Measurements from ENCODE around the gene SLC23A3.

SLC23A3 gene

GRCh38 chr2:219129589-219129988 is 40.2 kb downstream of the SLC23A3 start:
- no peaks in the 10 kb centered on the region for H3K36me3 ChIP-seq (ENCODE audit: insufficient read depth, low read length)
- no peaks in the 10 kb centered on the region for H3K9me3 ChIP-seq (ENCODE audit: low read length)
- no peaks in the 10 kb centered on the region for H3K4me1 ChIP-seq (ENCODE audit: insufficient read depth, low read length)
- no peak overlapping the region for H3K4me3 ChIP-seq (ENCODE audit: low read length)
- no peak overlapping the region for H2AFZ ChIP-seq (ENCODE audit: low read depth, low read length)
- no peaks in the 10 kb centered on the region for H3K27me3 ChIP-seq (ENCODE audit: insufficient read depth, low read length)

DNA sequence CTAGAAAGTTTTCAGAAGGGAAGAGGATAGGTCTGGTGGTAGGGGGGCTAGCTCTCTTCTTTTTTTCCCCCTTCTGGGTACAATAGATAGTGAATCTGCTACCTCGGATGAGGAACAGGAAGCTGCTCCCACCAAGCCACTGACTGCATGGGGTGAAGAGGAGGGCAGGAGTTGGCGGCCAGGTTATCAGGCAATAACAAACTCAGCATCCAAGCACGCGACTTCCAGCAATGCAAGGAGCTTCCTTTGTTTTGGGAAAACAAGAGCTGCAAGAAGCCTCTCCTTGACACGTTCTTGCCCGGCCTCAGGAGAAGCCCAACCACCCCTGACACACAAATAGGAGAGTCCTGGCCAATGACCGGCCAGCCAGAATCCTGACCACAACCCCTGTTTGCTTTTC is 41.4 kb downstream of the SLC23A3 start:
- no peaks in the 10 kb centered on the region for H3K27me3 ChIP-seq (ENCODE audit: insufficient read depth, low read length)
- H3K9me3 ChIP-seq (ENCODE audit: low read length): no peaks in the 10 kb centered on the region
- H3K4me1 ChIP-seq (ENCODE audit: insufficient read depth, low read length): peaks cover under 1% of the 10 kb centered on the region
- no peak overlapping the region for H3K4me3 ChIP-seq (ENCODE audit: low read length)
- H3K36me3 ChIP-seq (ENCODE audit: insufficient read depth, low read length): no peaks in the 10 kb centered on the region
- no peak overlapping the region for H2AFZ ChIP-seq (ENCODE audit: low read depth, low read length)

GRCh38 chr2:219127037-219127635 is 42.7 kb downstream of the SLC23A3 start:
- Histone ChIP-seq H2AFZ (ENCODE audit: low read depth, low read length) (no peak overlapping the region), H3K36me3 (ENCODE audit: insufficient read depth, low read length) (no peaks in the 10 kb centered on the region), H3K9me3 (ENCODE audit: low read length) (no peaks in the 10 kb centered on the region), H3K27me3 (ENCODE audit: insufficient read depth, low read length) (no peaks in the 10 kb centered on the region), H3K4me1 (ENCODE audit: insufficient read depth, low read length) (peaks cover 12% of the 10 kb centered on the region), H3K4me3 (ENCODE audit: low read length) (no peak overlapping the region)

DNA sequence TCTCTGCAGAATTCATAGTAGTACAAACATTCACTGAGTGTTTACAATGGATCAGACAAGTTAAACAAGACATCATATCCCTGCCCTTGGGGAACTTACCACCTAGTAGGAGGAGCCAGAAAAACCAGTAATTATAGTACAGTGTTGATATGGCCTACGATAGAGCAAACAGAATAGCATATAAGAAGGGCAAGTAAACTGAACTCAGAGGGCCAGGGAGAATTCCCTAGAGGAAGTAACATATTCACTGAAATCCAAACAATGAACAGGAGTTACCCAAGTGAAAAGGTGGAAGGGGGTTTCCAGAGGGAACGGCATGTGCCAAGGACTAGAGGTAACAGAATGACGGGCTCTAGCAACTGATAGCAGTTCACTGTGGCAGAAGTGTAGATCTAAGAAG is 43.3 kb downstream of the SLC23A3 start:
- H2AFZ ChIP-seq (ENCODE audit: low read depth, low read length): no peak overlapping the region
- no peak overlapping the region for H3K4me3 ChIP-seq (ENCODE audit: low read length)
- H3K9me3 ChIP-seq (ENCODE audit: low read length): no peaks in the 10 kb centered on the region
- no peaks in the 10 kb centered on the region for H3K36me3 ChIP-seq (ENCODE audit: insufficient read depth, low read length)
- H3K4me1 ChIP-seq (ENCODE audit: insufficient read depth, low read length): peaks cover 12% of the 10 kb centered on the region
- no peaks in the 10 kb centered on the region for H3K27me3 ChIP-seq (ENCODE audit: insufficient read depth, low read length)

- H3K4me1 ChIP-seq (ENCODE audit: insufficient read depth, low read length): peaks cover 12% of the 10 kb centered on the region
- H3K4me3 ChIP-seq (ENCODE audit: low read length): no peak overlapping the region
- H3K27me3 ChIP-seq (ENCODE audit: insufficient read depth, low read length): no peaks in the 10 kb centered on the region
These were observed 44.0 kb downstream of the SLC23A3 start for GRCh38 chr2:219125886-219126270.

GRCh38 chr2:219125225-219125885 is 44.5 kb downstream of the SLC23A3 start:
- H2AFZ ChIP-seq (ENCODE audit: low read depth, low read length): no peak overlapping the region
- H3K36me3 ChIP-seq (ENCODE audit: insufficient read depth, low read length): no peaks in the 10 kb centered on the region
- peaks cover 12% of the 10 kb centered on the region for H3K4me1 ChIP-seq (ENCODE audit: insufficient read depth, low read length)
- no peak overlapping the region for H3K4me3 ChIP-seq (ENCODE audit: low read length)
- H3K27me3 ChIP-seq (ENCODE audit: insufficient read depth, low read length): no peaks in the 10 kb centered on the region
- no peaks in the 10 kb centered on the region for H3K9me3 ChIP-seq (ENCODE audit: low read length)

More at GRCh38 chr2:219125886-219126270, 44.0 kb downstream of the SLC23A3 start:
- Histone ChIP-seq H3K36me3 (ENCODE audit: insufficient read depth, low read length) (no peaks in the 10 kb centered on the region), H2AFZ (ENCODE audit: low read depth, low read length) (no peak overlapping the region), H3K9me3 (ENCODE audit: low read length) (no peaks in the 10 kb centered on the region)

DNA sequence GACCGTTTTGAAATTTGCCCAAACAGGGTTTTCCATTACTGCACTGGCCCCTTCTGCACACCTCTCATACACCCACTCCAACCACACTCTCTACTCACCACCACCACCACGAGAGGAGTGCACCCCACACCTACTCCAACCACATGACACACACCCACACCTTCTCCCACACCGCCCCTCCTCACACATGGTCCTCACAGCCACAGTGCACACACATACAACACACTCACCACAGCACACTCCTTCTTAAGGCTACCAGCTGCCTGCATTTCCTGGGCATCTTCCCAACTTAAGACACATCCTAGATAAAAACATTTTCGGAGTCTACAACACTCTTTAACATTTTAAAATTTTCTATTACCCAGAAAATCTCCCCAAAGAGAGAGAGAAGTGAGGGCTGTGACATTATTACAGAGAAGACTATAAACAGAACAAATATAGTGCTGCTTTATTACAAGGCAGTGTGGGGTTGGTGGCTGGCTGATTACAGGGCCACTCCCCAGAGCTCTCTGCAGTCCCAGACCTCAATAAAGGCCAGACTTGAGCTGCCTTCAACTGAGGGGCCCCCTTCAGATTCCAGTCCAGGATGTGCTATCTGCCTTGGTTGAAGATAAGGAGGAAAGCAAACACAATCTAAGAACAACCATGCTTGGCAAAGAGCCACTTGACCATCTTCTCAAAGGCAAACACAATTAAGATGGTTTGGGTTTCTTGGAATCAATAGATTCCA is 45.3 kb downstream of the SLC23A3 start:
- no peaks in the 10 kb centered on the region for H3K27me3 ChIP-seq (ENCODE audit: insufficient read depth, low read length)
- H3K9me3 ChIP-seq (ENCODE audit: low read length): no peaks in the 10 kb centered on the region
- H2AFZ ChIP-seq (ENCODE audit: low read depth, low read length): no peak overlapping the region
- H3K36me3 ChIP-seq (ENCODE audit: insufficient read depth, low read length): no peaks in the 10 kb centered on the region
- H3K4me3 ChIP-seq (ENCODE audit: low read length): no peak overlapping the region
- H3K4me1 ChIP-seq (ENCODE audit: insufficient read depth, low read length): peaks cover 12% of the 10 kb centered on the region

DNA sequence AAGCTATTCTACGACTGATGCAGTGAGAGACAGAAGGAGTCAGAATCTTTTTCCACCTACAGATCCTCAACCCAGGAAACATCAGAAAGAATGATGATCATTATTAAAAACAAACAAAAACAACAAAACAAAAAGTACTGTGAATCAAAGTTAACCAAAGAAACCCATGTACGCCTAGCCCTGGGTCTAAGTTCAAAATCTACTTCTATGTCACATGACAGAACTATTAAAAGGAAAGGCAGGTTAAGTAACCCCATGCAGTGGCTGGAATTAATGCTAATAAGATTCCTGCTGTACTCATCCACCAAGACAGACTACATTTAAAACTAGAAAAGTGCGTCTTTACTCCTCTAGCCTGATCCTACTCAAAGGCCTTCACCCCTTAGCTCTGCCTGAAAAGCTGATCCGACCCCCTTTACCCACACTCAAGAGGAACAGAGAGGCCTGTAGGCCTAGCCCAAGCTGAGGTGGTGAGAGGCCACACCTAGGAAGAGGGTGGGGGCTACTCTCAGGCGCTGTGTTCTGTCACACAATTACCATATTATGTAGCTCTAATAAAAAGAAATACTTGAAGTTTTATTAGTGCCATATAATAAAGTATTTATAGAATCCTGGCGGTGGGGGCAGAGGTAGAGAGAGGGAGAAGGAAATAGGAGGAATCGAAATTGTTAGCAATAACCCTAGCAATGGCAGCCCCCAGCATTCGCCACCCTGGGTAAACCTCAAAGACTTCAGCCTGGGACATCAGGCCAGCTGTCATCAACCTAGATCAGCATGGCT is 46.3 kb downstream of the SLC23A3 start:
- no peaks in the 10 kb centered on the region for H3K36me3 ChIP-seq (ENCODE audit: insufficient read depth, low read length)
- H3K4me1 ChIP-seq (ENCODE audit: insufficient read depth, low read length): peaks cover 12% of the 10 kb centered on the region
- no peaks in the 10 kb centered on the region for H3K27me3 ChIP-seq (ENCODE audit: insufficient read depth, low read length)
- H3K9me3 ChIP-seq (ENCODE audit: low read length): no peaks in the 10 kb centered on the region
- no peak overlapping the region for H2AFZ ChIP-seq (ENCODE audit: low read depth, low read length)
- H3K4me3 ChIP-seq (ENCODE audit: low read length): no peak overlapping the region

DNA sequence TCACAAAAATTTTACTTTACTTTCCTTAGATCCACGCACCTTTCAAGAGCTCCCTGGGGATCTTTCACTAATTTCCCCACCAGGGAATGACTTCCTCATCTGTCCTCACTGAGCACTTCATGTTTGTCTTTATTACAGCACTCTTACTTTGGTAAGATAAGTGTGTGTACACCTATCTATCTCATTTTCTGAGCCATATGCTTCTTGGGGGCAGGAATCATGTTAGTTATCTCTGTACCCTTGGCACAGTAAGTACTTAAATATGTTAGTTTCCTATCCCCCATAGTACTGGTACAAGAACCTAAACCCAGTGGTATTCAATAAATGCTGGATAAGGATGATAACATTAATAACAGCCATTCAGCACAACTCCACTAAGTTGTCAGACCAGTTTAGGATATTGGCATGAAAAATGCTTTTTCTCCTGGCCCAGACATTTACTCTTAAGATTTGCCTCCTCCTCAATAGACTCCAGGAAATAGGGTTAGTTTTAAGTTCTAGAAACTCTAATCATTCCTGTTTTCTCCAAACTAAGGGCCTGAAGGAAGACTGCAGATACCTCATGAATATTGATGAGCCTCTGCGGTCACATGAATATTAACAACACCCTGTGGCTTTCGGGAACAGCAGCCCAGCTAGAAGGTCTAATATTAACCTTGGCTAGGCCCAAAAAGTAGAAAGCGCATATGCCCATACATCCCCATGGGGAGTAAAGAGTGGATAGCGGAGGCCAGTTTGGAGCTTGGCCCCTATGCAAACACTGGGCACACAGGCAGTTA is 47.4 kb downstream of the SLC23A3 start:
- H3K36me3 ChIP-seq (ENCODE audit: insufficient read depth, low read length): no peaks in the 10 kb centered on the region
- H3K4me3 ChIP-seq (ENCODE audit: low read length): no peak overlapping the region
- no peaks in the 10 kb centered on the region for H3K27me3 ChIP-seq (ENCODE audit: insufficient read depth, low read length)
- H3K9me3 ChIP-seq (ENCODE audit: low read length): no peaks in the 10 kb centered on the region
- peak overlapping the region; percentile 1 for H2AFZ ChIP-seq (ENCODE audit: low read depth, low read length)
- peaks cover 12% of the 10 kb centered on the region for H3K4me1 ChIP-seq (ENCODE audit: insufficient read depth, low read length)

GRCh38 chr2:219120082-219120481 is 49.7 kb downstream of the SLC23A3 start:
- Histone ChIP-seq H3K27me3 (ENCODE audit: insufficient read depth, low read length) (no peaks in the 10 kb centered on the region), H2AFZ (ENCODE audit: low read depth, low read length) (no peak overlapping the region), H3K36me3 (ENCODE audit: insufficient read depth, low read length) (no peaks in the 10 kb centered on the region), H3K9me3 (ENCODE audit: low read length) (no peaks in the 10 kb centered on the region), H3K4me3 (ENCODE audit: low read length) (no peak overlapping the region), H3K4me1 (ENCODE audit: insufficient read depth, low read length) (peaks cover 12% of the 10 kb centered on the region)

DNA sequence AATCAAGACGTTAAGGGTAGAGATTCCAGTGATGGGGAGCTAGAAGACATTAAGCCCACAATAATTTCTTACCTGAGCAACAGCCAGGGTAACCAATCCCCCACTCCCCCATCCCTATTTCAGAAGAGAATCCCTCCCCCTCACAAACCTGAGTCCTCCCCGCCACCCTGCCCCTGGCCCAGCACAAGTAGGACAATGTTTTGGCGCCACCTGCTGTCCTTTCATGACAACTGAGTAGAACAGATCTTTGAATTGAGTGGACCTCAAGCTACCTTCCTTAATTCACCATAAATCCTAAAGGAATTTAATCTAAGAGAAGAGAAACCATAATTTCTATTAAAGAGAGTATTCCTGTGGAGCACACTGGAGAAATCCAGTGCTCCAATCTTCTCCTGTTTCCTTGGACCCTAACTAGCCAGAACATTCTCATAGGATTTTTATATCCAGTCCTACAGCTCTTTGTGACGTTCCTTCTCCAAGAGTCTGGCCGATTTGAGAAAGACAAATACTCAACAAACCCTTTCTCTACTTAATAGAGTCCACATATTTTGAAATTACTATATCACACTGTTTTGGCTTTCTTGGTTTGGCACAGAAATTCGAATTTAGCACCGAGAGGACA is 50.3 kb downstream of the SLC23A3 start:
- no peak overlapping the region for H2AFZ ChIP-seq (ENCODE audit: low read depth, low read length)
- H3K36me3 ChIP-seq (ENCODE audit: insufficient read depth, low read length): no peaks in the 10 kb centered on the region
- H3K9me3 ChIP-seq (ENCODE audit: low read length): no peaks in the 10 kb centered on the region
- no peak overlapping the region for H3K4me3 ChIP-seq (ENCODE audit: low read length)
- no peaks in the 10 kb centered on the region for H3K27me3 ChIP-seq (ENCODE audit: insufficient read depth, low read length)
- H3K4me1 ChIP-seq (ENCODE audit: insufficient read depth, low read length): peaks cover 12% of the 10 kb centered on the region

GRCh38 chr2:219118504-219118903 is 51.3 kb downstream of the SLC23A3 start:
- no peaks in the 10 kb centered on the region for H3K27me3 ChIP-seq (ENCODE audit: insufficient read depth, low read length)
- peaks cover 12% of the 10 kb centered on the region for H3K4me1 ChIP-seq (ENCODE audit: insufficient read depth, low read length)
- no peaks in the 10 kb centered on the region for H3K36me3 ChIP-seq (ENCODE audit: insufficient read depth, low read length)
- H3K4me3 ChIP-seq (ENCODE audit: low read length): no peak overlapping the region
- H2AFZ ChIP-seq (ENCODE audit: low read depth, low read length): no peak overlapping the region
- H3K9me3 ChIP-seq (ENCODE audit: low read length): no peaks in the 10 kb centered on the region

All from neuron (in vitro differentiated cells).